Embryonic facial prominence (tissue), 1 donor: Measurements from ENCODE around the gene CFAP157.
"Not testable (repeated sequence)": the region's sequence is repeated elsewhere in the genome, so short reads cannot be mapped to it uniquely, and the experiment has no call there.

ENCODE experiments used
- DNase-seq: peaks from one replicate; pipeline ENCODE4 v3.0.0-alpha.2; 2016; ENCODE audit errors: extremely low spot score

Gene CFAP157

GRCh38 chr9:127735530-127736185 lies 28.9 kb downstream of the CFAP157 start:
- DNase-seq, result no peak

DNA sequence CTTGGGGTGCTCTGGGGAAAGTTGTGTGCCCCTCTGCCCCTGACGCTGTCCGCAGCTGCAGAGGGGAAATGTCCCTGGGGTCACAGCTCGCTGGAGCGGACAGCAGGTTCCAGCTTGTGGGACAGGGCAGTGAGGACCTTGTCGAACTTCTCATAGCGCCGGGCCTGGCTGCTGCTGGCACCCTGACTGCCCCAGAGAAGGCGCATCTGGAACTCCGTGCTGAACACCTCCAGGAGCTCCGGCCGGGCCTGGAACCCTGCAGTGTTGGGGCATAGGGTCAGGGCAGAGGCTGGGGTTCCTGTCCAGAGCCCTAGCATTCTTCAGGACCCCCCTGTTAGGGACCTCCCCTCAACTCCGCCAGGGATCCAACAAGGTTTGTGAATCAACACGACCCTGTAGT lies 31.9 kb downstream of the CFAP157 start:
- no peak for DNase-seq

- no peak for DNase-seq
These were observed 33.0 kb downstream of the CFAP157 start for GRCh38 chr9:127739614-127740330.

- DNase-seq, result no peak
These were observed 35.1 kb downstream of the CFAP157 start for GRCh38 chr9:127741831-127742434.

DNA sequence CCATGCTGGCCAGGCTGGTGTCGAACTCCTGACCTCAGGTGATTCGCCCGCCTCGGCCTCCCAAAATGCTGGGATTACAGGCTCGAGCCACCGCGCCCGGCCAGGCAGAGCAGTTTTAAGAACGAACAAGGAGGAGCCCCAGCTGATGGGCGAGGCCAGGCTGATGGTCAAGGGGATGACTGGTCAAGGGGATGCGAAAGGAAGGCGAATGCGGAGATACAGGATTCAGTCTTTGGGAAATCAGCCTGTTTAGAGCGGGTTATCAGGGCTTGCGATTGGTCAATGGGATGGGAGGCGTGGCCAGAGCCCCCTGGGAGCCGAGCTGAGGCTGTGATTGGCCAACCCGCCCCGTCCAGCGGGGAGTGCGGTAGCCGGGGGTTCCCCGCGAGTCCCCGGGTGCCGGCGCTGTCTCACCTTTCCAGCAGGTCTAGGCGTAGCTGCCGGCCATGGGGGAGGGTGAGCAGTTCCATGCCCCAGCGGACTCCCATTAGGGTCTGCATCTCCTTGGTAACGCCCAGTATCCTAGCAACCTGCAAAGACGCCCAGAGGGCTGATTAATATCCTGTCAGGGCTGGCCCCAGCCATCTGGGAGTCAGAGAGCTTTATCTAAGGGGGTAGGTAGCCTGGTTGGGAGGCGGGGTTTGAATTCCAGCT lies 35.8 kb downstream of the CFAP157 start:
- no peak for DNase-seq

DNA sequence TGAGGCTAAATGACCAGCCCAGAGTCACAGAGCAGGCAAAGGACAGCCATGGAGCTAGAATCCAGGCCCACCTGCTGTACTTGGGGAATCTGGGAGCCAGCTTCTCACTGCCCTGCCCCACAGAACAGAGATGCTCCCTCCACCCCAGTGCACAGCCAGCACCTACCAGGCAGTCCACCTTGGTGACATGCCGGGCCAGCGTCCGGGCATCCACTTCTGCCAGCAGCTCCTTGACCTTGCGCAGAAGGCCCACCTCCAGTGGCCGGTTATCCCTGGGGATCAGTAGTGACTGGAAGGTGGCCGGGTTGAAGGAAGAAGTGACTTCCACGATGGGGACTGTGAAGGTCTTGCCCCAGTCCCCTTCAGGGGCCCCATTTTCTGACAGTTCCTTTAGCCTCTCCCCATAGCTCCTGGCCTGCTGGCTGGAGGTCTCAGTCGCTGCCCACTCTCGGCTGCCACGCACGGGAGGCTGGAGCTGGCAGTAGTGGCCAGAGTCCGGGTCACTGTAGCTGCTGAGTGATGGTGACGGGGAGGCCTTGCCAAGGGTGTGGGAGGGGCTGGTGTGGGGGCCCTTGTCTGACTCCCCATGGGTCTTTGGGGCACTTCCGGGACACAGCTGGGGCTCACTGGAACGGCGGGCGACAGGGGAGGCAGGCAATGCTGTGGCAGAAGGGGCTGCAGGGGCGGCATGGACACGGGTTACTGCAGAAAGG lies 37.8 kb downstream of the CFAP157 start:
- DNase-seq, result no peak

GRCh38 chr9:127746959-127747569 lies 40.3 kb downstream of the CFAP157 start:
- no peak for DNase-seq

DNA sequence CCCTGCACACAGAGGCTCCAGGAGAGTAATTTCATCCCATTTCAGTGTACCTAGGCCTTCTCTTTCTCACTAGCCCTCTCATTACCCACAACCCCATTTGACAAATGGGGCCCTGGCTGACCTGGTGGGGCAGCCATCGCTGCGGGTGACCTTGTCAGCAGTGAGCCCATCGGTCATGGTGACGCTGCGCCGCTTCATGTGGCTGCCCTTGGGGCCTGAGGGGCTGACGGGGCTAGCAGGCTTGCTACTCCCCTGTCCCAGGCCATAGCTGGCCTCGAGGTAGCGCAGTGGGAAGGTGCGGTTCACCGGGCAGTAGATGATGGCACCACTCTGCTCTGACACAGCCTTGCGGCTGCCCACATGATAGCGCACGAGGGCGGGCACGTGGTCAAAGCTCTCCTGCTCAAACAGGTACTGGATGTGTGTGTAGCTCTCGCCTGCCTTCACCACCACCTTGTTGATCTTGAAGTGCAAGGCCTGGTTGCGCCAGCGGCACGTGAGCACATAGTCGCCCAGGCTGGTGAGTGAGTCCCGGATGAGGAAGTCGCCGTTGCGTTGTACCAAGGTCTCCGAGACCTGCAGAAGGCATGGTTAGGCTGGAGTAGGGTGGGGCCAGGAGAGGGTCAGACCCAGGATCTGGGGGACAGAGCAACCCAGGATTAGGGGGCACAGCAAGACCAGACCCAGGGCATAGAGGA lies 42.5 kb downstream of the CFAP157 start:
- no peak for DNase-seq

DNA sequence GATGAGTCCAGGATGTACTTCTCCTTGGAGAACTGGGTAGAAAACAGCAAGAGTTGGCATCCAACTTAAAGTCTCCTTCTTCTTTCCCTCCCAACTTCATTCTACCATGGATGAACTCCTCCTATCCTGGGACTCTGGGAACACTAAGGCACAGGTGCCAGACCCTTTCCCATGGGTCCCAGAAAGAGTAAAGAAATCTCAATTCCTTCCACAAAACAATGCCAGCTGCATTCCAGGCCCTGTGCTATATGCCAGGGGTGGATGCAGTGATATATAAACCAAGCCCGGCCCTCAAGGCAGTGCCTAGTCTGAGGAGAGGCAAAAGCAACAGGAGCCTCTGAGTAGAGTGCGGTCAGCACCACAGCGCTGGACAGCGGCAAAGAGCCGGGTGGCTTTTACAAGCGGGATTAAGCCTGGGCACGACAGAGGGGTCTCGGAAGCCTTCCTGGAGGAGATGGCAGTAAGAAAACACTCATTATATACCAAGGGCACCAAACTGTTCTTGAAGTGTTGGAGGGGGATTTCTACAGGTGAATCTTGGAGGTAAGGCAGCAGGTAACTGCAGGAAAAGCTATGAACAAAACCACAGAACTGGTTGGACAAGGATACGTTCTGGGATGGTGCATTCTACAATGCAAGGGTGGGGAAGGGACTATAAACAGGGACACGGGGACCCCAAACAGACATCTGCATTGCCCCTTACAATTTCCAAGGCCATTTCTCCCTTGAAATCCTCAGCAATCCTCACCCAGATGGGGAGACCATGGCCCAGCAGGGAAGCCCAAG lies 44.7 kb downstream of the CFAP157 start:
- no peak for DNase-seq

GRCh38 chr9:127753148-127753547 lies 46.4 kb downstream of the CFAP157 start:
- DNase-seq, result no peak

DNA sequence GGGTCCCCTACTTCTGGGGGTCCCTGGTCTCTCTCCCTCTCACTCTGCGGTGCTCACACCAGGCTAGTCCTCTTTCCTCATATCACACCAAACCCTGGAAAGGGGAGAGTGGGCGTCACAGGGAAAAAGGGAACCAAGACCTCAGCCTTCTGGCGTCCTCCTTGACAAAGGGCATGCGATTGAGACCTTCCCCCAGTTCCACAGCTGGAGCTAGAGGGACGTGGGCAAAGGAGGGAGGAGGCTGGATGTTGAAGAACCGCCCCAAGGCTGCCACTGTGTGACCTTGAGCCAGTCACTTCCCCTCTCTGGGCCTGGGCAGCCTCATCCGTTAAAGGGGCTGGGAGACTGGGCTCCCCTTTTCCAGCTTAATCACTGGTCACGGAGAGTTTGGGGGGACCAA lies 46.8 kb downstream of the CFAP157 start:
- no peak for DNase-seq

GRCh38 chr9:127754099-127755060 lies 47.6 kb downstream of the CFAP157 start:
- DNase-seq, result no peak

- no peak for DNase-seq
These were observed 48.6 kb downstream of the CFAP157 start for GRCh38 chr9:127755061-127756060.

GRCh38 chr9:127756233-127756632 lies 49.4 kb downstream of the CFAP157 start:
- no peak for DNase-seq

- not testable (repeated sequence) for DNase-seq
These were observed 50.0 kb downstream of the CFAP157 start for GRCh38 chr9:127756776-127757175.

GRCh38 chr9:127758843-127759242 lies 52.1 kb downstream of the CFAP157 start:
- no peak for DNase-seq

- DNase-seq, result no peak
These were observed 54.3 kb downstream of the CFAP157 start for GRCh38 chr9:127761061-127761460.
